SHP77 treated with DMSO at 0.1 percent for 48 hours (cell line): Measurements from ENCODE around the gene RARA.
A peak's percentile ranks its signal among the peaks of the same experiment; 100 is the strongest.

Experiments
- DNase-seq: peaks from one replicate; lab custom pipeline; 2025; lab: John Stamatoyannopoulos, UW

The RARA gene

DNA sequence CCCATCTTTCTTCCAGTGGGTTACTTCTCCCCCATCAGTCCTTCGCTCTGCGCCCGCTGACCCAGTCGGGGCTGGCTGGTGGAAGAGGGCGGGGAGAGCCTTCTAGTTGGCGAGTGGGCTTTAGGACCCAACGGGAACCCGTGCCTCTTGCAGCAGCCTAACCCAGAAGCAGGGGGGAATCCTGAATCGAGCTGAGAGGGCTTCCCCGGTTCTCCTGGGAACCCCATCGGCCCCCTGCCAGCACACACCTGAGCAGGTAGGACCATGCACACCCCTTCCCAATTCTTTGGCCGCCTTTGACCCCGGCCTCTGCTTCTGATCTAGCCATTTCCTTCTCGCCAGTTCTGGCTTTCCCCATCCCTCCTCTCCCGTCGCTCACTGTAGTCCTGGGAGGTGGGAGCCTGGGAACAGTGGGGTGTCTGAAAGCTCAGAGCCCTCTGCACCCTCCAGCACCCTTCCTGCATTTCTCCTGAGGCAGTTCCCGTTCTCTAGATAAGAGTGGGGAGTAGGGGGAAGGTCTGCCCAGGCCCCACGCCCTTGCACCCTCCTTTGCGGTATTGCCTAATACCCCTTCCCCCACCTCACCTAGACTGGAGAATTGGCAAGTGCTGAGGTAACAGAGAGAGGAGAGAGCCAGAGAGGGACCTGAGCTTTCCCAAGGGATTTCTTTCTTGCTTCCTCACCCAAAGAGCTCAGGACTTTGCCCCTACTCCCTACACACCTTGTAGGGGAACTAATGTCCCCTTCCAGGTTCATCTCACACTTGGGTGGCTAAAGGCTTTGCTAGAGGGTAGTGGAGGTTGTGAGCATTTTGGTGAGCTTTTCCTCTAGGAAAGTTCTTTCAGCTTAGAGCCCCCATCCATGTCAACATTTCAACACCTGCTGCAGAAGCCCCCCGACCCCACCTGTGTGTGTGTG is at the start of gene RARA:
TSS of gene RARA (plus strand) at position 150 of the 918 bp plus-strand sequence. CDS start 22,039 bp downstream, outside the sequence.
- DNase-seq, result no peak

DNA sequence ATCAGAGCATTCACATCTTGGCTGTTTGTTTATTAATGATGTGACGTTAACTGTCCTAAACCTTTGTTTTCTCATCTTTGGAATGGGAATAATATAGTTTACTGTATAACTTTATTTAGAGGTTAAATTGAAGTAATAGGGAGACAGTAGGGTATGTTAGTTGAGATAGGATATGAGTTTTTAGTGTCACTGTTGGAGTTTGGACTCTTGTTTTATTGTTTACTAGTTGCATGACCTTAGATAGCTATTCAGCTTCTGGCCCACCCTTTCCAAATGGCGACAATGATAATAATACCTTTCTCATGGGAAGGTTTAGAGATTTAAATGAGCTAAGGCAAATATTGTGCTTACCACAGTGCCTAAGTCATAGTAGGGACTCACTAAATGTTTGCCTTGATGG is 49.5 kb upstream of the RARA start:
- DNase-seq, result no peak

DNA sequence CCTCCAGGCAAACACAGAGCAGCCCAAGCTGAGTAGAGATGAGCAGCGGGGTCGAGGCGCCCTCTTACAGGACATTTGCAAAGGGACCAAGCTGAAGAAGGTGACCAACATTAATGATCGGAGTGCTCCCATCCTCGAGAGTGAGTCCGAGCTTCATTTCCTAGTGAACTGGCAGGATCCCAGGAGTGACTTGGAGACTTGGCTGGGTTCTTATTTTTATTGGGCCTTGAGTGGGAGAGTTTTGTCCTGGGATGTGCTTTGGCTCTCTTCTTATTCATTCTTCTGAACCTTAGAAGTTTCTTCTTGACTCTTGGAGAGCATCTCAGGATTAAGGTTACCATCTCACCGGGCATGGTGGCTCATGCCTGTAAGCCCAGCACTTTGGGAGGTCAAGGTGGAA is 48.5 kb upstream of the RARA start:
- no peak for DNase-seq

DNA sequence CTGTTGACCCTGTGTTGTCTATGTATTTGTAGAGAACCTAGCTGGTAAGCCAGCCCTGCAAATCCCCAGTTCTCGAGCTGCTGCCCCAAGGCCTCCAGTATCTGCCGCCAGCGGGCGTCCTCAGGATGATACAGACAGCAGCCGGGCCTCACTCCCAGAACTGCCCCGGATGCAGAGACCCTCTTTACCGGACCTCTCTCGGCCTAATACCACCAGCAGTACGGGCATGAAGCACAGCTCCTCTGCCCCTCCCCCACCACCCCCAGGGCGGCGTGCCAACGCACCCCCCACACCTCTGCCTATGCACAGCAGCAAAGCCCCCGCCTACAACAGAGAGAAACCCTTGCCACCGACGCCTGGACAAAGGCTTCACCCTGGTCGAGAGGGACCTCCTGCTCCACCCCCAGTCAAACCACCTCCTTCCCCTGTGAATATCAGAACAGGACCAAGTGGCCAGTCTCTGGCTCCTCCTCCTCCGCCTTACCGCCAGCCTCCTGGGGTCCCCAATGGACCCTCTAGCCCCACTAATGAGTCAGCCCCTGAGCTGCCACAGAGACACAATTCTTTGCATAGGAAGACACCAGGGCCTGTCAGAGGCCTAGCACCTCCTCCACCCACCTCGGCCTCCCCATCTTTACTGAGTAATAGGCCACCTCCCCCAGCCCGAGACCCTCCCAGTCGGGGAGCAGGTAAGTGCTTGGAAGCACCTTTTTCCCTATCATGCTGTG is 44.4 kb upstream of the RARA start:
- DNase-seq, result no peak

DNA sequence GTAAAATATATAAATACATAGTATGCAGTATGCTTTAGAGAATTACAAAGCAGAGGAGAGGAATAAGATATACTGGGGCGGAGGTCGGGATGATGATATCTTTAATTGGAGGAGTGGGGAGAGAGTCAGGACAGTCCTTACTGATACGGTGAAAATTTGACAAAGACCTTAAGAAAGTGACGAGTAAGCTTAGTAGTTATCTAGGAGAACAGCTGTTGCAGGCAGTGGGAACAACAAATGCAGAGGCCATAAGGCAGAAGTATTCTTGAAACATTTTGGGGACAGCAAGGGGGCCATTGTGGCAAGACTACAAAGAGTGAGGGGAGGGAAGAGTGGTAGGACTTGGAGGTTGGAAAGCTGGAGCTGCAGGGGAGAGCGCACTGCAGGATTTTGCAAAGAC is 43.6 kb upstream of the RARA start:
- DNase-seq, result no peak

DNA sequence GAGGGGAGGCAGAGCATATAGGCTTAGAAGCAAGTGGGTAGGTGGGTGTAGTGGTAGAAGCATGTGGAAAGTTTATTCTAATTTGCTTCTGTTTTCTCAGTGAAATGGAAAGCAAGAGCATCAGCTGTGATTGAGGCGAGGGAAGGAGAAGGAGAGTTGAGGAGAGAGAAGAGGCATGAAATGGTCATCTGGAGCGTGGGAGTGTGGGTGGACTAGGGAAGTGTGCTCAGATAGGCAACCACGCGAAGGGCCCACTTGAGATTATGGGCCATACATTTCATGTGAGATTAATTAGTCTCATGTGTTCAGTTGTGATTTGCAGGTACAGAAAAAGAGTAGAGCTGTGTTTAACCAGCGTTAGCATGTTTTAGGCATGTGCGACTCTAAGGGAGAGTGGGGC is 42.1 kb upstream of the RARA start:
- DNase-seq, result no peak

DNA sequence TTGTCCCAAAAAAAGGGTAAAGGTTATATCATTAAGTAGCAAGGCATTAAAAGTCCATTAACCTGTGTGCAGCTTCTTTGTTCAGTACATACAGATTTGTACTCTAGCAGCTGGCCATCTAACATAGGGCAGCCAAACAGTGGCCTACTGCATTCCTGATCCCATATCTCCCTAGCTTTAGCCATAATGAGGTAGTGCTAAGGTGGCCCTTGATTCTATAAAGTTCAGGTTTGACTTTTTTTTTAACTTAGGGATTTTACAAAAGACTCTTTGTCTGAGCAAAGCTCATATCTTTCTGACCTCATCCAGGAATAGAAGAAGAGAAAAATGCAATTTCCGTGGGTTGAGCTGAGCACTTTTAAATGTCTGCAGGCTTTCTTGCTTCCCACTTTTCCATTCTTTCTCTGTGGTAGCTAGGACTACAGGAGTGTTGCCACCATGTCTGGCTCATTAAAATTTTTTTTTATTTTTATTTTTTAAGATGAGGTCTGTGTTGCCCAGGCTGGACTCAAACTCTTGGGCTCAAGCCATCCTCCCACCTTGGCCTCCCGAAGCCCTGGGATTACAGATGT is 40.8 kb upstream of the RARA start:
- no peak for DNase-seq

DNA sequence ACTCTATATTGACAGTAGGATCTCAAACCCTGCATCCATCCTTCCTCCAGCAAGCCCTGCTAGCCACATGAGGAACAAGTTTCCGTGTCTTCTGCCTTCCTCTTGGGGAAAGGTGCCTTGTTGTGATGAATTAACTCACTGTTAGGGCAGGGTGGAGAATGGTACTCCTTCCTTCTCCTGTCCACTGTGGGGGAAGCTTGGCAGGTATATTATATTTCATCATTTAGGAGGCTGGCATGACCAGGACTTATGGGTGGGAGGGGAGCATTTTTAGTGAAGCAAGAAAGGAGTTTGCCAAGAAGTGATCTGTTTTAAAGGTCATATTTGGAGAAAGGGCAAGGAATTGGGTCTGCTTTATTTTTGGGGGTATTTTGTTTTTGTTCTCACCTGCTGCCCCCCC is 30.6 kb upstream of the RARA start:
- DNase-seq, result no peak

DNA sequence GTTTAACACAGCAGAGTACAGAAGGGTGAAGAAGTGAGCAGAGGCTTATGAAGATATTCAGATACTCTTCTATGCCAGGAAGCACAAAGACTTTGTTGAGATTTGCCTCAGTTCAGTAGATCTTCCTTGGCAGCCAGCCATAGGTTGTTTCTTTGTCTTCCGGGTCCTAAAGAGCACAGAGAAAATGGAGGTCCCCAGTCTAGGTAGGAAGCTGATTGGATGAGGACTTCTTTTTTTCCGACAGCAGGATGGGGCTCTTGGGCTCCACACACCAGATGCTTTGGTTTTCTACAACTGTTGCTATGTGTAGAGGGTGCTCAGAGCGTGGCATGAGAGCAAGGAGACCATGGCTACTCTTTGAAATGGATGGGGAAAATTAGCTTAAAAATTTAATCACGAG is 29.6 kb upstream of the RARA start:
- DNase-seq, result no peak

DNA sequence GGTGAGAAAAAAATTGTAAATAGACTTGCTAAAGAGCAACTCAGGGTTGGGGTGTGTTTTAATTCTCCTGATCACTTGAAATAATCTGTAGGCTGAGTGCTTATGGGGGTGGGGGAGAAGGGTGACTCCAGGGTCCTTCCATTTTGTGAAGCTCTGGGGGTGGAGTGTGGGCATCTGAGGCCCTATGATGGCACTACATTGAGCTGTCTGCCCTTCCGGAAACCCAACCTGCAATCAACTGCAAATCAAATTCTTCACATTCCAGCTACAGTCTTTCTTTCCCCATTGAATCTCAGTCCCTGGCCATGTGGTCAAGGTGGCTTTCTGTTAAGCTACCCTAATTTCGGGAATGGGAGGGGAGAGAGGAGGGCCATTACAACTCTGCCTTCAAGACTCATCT is 27.3 kb upstream of the RARA start:
- no peak for DNase-seq

DNA sequence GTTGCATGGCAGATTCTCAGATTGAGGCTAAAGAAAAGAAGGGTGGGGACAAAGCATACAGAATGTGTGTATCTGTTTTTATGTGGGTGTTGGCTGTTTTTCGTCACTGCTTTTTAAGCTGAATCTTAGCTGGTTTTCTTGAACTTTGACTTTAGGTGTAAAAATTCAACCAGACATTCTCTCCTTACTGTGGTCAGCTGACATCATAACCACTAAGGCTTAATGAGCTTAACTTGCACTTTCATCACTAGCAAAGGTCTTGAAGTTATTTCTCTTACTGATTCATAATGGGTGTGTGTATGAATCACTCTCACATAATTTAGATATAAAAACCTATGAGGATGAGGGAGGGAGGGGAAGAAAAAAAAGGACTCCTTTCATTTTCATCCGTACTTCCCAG is 25.3 kb upstream of the RARA start:
- DNase-seq, result no peak

DNA sequence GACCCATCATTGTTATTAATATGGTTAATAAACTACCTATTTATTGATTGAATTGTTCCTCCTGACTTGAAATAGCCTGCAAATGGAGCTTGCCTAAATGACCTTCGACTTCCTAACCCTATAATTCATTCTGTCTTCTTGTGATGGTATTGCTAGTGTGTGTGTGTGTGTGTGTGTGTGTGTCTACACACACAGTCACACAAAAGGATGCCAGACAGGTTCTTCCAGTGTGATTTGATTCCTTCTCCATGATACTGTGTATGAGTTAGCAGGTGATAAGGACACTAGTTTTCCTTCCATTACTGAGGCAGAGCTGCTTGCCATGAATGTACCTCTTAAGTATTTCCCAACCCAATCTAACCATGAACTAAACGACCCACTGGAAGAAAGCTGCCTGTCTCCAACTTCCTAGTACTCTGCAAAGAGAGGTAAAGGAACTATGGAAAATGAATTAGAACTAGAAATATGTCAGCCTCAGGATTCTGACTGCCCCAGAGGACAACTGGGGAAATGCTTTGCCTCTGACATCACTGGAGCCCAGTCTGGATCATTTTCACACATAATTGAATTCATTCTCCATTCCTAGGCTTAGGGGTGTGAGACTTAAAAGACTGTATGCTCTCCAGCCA is 24.8 kb upstream of the RARA start:
- no peak for DNase-seq

DNA sequence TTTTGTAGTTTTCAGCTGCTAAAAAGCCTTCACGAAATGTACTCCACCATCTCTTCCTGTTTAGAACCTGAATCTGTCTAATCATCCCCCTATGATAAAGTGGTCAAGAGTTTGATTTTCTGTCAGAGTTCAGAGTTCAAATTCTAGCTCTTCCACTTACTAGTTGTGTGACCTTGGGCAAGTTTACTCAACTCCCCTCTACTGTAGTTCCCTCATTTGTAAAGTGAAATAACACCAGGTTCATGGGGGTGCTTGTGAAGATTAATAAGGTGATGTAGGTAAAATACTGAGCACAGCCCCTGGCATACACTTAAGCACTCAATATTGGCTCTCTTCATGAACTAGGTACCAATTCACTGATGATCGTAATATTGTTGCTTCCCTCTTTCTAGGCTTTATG is 22.5 kb upstream of the RARA start:
- no peak for DNase-seq

DNA sequence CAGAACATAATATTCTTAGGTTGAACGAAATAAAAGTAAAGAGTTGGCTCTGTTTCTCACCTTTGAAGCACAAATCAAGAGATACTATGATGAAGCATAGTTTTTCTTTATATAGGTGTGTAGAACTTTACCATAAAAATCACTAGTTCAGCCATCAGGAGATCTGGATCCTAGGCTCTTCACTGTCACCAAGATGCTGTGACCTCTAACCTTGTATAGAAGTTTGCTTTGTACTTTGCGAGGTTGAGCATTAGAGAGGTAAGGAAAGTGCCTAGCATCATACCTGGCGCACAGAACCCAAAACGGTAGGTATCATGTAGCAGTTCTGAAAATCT is 21.9 kb upstream of the RARA start:
- no peak for DNase-seq

DNA sequence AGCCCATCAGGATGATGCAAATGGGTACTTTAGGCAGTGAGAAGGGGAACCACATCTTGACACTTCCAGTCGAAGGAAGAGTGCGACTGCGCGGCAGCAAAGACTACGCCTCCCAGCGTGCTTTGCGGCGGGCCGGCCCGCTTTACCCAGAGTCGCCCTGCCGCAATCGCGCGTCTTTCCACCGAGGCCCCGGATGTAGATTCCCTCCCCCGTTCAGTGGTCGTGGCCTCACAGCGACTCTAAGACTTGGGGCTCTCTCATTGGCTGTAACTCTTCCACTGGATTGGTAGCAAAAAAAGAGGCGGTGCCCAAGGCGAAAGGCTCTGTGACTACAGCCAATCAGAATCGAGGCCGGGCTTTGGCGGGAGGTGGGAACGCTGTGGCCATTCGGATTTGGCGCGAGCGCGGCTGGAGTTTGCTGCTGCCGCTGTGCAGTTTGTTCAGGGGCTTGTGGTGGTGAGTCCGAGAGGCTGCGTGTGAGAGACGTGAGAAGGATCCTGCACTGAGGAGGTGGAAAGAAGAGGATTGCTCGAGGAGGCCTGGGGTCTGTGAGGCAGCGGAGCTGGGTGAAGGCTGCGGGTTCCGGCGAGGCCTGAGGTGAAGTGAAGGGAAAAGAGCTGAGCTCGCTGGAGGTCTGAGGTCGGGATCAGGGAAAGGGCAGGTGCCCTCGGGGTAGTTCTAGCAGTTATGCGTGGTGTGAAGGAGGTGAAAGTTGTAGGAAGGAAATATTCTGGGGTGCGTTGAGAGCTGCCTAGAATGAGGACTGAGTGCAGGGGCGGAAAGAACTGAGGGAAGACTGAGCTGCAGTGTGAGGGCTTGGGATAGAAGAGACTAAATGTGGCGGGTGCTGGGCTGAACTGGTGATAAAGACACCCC is 21.2 kb upstream of the RARA start, which contains the start of gene CDC6:
TSS of gene CDC6 (plus strand) at position 386 of the 876 bp plus-strand sequence. CDS start 1,542 bp downstream, outside the sequence.
- peak; percentile 99 for DNase-seq

DNA sequence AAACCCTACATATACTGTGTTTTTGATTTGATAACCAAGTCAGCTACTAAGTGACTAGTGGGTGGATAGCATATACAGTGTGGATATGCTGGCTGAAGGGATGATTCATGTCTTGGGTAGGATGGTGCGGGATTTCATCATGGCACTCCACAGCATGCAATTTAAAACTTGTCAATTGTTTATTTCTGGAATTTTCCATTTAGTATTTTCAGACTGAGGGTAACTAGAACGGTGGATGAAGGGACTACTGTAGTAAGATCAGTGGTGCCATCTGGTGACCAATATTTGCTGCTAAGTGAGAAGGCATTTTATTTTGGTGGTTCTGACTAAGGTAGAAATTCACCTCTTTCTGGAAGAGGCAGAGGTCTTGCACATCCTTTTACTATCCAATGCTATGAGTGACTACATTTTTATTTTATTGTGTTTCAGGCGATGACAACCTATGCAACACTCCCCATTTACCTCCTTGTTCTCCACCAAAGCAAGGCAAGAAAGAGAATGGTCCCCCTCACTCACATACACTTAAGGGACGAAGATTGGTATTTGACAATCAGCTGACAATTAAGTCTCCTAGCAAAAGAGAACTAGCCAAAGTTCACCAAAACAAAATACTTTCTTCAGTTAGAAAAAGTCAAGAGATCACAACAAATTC is 18.2 kb upstream of the RARA start:
- DNase-seq, result peak; percentile 7

DNA sequence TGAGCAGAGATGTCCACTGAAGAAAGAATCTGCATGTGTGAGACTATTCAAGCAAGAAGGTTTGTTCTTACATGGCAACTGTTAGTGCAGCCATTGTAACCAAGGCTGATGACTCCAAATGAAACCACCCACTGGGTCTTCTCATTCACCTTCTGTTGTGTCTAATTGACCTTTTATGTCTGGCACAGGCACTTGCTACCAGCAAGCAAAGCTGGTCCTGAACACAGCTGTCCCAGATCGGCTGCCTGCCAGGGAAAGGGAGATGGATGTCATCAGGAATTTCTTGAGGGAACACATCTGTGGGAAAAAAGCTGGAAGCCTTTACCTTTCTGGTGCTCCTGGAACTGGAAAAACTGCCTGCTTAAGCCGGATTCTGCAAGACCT is 17.7 kb upstream of the RARA start:
- DNase-seq, result no peak

DNA sequence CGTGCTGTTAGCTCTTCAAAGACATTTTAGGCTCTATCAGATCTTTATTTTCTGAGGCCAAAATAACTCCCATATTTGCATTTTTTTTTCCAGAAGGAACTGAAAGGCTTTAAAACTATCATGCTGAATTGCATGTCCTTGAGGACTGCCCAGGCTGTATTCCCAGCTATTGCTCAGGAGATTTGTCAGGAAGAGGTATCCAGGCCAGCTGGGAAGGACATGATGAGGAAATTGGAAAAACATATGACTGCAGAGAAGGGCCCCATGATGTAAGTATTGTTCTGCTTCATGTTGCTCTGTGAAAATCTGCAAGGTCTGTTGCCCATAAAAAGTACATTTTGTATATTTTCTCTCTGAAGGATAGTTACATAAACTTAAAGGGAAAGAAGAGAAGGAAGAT is 15.6 kb upstream of the RARA start:
- DNase-seq, result no peak

DNA sequence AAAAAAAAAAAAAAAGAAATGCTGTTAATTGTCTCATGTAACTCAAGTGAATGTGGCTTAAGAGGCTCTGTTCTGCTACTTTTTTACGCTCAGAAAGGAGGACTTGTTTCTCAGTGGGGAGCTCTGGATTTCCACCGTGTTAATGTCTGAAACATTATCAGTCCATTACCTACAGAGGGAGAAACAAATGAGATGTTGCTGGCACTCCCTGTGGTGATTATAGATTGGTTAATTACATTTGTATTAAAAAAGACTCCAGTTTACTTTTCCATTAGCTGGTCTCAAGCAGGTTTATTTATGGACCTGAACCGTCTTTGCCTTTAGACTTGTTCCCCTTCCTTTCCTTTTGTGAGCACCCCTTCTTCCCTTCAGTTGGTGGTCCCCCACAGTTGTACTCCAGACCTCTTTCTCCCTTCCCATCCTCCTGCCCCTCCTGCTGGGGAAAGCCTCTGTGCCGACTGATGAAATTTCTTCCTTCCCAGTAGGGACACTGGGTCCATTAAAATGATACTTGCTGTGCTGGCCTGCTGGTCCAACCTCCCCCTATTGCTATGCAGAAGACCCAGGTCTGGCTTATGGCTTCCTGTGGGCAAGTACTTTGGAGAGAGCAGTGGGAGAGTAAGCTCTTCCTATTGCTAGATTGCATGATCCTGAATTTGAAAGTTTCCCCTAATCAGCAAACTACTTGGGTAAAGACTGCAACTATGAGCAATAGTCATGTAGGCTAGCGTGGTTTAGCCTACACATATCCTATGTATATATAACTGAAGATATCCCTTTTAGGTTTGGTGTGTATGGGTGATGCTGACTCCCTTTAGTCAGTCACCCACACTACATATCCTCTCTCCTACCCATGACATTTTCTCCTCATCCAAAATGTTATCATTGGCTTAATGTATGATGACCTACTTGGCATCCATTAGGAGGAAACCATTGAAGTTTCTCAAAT is 13.2 kb upstream of the RARA start:
- DNase-seq, result no peak

DNA sequence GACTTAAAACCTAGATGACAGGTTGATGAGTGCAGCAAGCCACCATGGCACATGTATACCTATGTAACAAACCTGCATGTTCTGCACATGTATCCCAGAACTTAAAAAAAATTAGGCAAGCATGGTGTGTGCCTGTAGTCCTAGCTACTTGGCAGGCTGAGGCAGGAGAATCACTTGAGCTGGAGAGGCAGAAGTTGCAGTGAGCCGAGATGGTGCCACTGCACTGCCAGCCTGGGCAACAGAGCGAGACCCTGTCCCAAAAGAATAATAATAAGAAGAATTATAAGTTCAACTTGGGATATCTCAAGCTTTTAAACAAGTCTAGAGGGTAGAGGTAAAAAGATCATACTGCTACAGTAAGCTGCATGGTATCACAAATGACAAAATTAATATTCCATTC is 11.5 kb upstream of the RARA start:
- DNase-seq, result no peak
